Brain microvascular endothelial cell (primary cell): ENCODE data around the gene NVL.

Experiments used
- DNase-seq: peaks from one replicate; pipeline ENCODE4 v3.0.0-alpha.2; 2020
- H3K27ac ChIP-seq: fragments of 250-450 bp; sonication (Bioruptor Pico); 2 replicates; pipeline ENCODE4 v1.5.1; 2020; ENCODE audit warnings: mild to moderate bottlenecking, moderate library complexity
- H3K27me3 ChIP-seq: fragments of 250-450 bp; sonication (Bioruptor Pico); replicated peaks from 2 replicates; pipeline ENCODE4 v1.5.1; 2020; ENCODE audit warnings: mild to moderate bottlenecking
- H3K36me3 ChIP-seq: fragments of 250-450 bp; sonication (Bioruptor Pico); replicated peaks from 2 replicates; pipeline ENCODE4 v1.5.1; 2020; ENCODE audit warnings: mild to moderate bottlenecking
- H3K4me3 ChIP-seq: 2 replicates; pipeline ENCODE4 v1.5.1; 2011; ENCODE audit warnings: low read depth, mild to moderate bottlenecking, control low read depth, low read length, moderate library complexity
- CTCF ChIP-seq: IDR thresholded peaks from 2 replicates; pipeline ENCODE4 v1.5.1; 2011; ENCODE audit warnings: low read depth, mild to moderate bottlenecking, moderate library complexity, low read length, control low read depth, inconsistent platforms; ENCODE audit errors: missing control alignments
- in situ Hi-C: cut with HindIII; loops from 2 replicates; pipeline ENCODE4 v1.10.0; 2017; ENCODE audit warnings: low sequenced_read_pairs, low pct_ligation_motif_present

Gene NVL

GRCh38 chr1:224287714-224288113, 42.3 kb downstream of the NVL start:
- no peak for TF ChIP-seq CTCF
- in situ Hi-C loops: no loop called here
- Histone ChIP-seq H3K4me3 (no peak overlapping the region), H3K36me3 (peaks cover 34% of the 10 kb centered on the region), H3K27me3 (no peaks in the 10 kb centered on the region), H3K27ac (no peak overlapping the region)
- DNase-seq: no peak

- peaks cover 27% of the 10 kb centered on the region for H3K36me3 ChIP-seq
- no peaks in the 10 kb centered on the region for H3K27me3 ChIP-seq
- no peak overlapping the region for H3K27ac ChIP-seq
- H3K4me3 ChIP-seq: no peak overlapping the region
- in situ Hi-C loops: no loop called here
- DNase-seq: no peak
- no peak for TF ChIP-seq CTCF
Observed at GRCh38 chr1:224282140-224282539, 47.8 kb downstream of the NVL start.

GRCh38 chr1:224276771-224277487, 53.0 kb downstream of the NVL start:
- in situ Hi-C loops: no loop called here
- no peak for TF ChIP-seq CTCF

GRCh38 chr1:224274970-224275626, 54.9 kb downstream of the NVL start:
- no peak overlapping the region for H3K27ac ChIP-seq
- no peaks in the 10 kb centered on the region for H3K27me3 ChIP-seq
- peaks cover 17% of the 10 kb centered on the region for H3K36me3 ChIP-seq
- TF ChIP-seq CTCF: no peak
- no peak overlapping the region for H3K4me3 ChIP-seq
- in situ Hi-C loops: no loop called here
- no peak for DNase-seq

More at GRCh38 chr1:224276771-224277487, 53.0 kb downstream of the NVL start:
- Histone ChIP-seq H3K4me3 (no peak overlapping the region), H3K27me3 (no peaks in the 10 kb centered on the region), H3K27ac (no peak overlapping the region), H3K36me3 (peaks cover 16% of the 10 kb centered on the region)
- DNase-seq: no peak

- peak; percentile 86 for DNase-seq
- in situ Hi-C loops: no loop called here
- H3K27me3 ChIP-seq: no peaks in the 10 kb centered on the region
- no peak for TF ChIP-seq CTCF
- H3K4me3 ChIP-seq: no peak overlapping the region
- peaks cover 16% of the 10 kb centered on the region for H3K36me3 ChIP-seq
- H3K27ac ChIP-seq: peak overlapping the region; percentile 79
Observed at GRCh38 chr1:224273641-224274040, 56.3 kb downstream of the NVL start.
